GM20000 (cell line): ENCODE measurements around the gene CDSN.

ENCODE experiments used
- DNase-seq: peaks from one replicate; pipeline ENCODE4 v3.0.0; 2012; ENCODE audit warnings: low spot score
- TF ChIP-seq, protein P1 (sequence below): IDR thresholded peaks from 2 replicates; pipeline ENCODE4 v1.5.1; 2012; ENCODE audit warnings: mild to moderate bottlenecking, control low read depth; ENCODE audit errors: extremely low read depth, missing control alignments

CDSN gene

DNA sequence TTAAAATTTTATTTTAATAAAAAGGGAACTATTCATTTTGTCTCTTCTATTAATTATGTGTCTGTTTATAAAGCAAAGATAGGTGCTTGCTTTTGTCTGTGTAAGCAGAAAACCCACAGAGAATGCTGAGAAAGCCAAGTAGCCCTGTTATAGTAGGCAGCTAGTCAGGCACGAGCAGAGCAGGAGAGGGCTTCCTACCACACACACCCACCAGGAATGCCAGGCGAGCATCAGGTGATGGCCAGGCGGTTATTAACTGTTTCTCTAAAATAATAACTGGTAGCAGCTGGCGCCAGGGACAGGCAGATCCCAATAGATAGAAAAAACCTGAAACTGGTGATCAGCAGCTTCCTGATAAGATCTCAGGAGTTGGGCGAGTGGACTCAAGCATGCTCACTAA, 23.6 kb downstream of the CDSN start:
- no peak for DNase-seq
- TF ChIP-seq, protein P1, sequence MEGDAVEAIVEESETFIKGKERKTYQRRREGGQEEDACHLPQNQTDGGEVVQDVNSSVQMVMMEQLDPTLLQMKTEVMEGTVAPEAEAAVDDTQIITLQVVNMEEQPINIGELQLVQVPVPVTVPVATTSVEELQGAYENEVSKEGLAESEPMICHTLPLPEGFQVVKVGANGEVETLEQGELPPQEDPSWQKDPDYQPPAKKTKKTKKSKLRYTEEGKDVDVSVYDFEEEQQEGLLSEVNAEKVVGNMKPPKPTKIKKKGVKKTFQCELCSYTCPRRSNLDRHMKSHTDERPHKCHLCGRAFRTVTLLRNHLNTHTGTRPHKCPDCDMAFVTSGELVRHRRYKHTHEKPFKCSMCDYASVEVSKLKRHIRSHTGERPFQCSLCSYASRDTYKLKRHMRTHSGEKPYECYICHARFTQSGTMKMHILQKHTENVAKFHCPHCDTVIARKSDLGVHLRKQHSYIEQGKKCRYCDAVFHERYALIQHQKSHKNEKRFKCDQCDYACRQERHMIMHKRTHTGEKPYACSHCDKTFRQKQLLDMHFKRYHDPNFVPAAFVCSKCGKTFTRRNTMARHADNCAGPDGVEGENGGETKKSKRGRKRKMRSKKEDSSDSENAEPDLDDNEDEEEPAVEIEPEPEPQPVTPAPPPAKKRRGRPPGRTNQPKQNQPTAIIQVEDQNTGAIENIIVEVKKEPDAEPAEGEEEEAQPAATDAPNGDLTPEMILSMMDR, result no peak

DNA sequence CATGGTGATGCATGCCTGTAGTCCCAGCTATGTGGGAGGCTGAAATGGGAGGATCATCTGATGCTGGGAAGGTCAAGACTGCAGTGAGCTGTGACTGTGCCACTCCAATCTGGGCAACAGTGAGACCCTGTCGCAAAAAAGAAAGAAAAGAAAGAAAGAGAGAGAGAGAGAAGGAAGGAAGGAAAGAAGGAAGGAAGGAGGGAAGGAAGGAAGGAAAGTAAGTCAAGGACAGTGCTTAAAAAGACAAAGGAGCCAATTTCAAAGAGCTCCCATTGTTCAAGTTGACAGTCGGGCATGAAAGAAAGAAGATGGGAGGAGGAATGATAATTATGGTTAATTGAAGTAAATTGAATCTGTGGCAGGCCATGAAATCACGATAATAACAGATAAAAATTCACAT, 24.0 kb downstream of the CDSN start:
- TF ChIP-seq, protein P1, result no peak
- DNase-seq, result no peak

DNA sequence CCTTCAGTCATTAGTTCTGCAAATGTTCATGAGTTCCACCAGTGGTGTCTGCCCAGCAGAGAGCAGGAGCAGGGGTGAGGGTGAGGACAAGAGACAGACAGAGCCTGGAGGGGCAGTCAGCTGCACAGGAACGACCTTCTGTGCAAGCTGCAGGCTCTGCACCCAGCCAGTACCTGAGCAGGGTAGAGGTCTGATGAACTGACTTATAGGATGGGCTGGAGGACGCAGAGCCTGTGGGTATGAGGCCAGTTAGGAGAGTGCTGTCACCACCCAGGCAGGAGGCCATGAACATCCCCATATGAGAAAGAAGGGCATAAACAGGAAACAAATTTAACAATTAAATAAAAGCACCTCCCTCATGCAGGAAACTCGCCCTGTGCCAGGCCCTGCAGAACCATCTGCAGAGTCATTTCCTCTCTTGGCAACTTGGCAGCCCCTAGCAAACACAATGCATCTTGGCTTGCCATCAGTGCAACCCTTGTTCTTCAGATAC, 25.8 kb downstream of the CDSN start:
- TF ChIP-seq, protein P1, result no peak
- no peak for DNase-seq

DNA sequence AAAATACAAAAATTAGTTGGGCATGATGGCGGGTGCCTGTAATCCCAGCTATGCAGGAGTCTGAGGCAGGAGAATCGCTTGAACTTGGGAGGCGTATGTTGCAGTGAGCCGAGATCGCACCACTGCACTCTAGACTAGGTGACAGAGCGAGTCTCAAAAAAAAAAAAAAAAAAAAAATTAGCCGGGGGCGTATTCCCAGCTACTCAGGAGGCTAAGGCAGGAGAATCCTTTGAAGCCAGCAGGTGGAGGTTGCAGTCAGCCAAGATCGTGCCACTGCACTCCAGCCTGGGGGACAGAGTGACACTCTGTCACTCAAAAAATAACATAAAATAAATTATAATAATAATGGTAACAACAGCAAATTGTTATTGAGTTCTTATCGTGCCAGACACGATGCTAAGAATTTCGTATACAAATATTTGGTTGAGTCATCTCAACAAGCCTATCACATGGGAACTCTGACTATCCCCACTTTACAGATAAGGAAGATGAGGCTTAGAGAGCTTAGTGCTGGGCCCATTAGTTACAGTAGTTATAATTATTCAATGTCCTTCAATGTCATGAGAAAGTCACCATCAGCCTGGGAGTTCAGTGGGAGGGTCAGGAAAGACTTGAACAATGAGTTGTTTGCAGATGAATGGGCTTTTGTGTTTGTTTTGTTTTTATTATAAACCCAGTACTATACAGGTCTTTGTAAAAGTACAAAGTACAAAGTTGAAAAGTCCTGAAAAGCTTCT, 27.3 kb downstream of the CDSN start:
- no peak for DNase-seq
- TF ChIP-seq, protein P1, result no peak

DNA sequence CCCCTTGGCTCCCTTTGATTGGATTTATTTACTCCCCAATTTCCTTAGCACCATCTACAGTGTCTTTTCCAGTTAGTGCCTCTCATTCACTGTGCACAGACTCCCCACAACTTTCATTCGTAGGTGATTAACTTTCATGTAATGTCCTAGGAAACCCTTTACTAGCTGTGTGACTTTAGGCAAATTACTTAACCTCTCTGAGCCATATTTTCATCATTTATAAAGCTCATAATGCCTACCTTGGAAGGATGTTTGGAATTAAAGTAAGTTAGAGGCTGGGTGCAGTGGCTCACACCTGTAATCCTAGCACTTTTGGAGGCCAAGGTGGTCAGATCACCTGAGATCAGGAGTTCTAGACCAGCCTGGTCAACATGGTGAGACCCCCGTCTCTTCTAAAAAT, 28.0 kb downstream of the CDSN start:
- TF ChIP-seq, protein P1, result no peak
- DNase-seq, result no peak

DNA sequence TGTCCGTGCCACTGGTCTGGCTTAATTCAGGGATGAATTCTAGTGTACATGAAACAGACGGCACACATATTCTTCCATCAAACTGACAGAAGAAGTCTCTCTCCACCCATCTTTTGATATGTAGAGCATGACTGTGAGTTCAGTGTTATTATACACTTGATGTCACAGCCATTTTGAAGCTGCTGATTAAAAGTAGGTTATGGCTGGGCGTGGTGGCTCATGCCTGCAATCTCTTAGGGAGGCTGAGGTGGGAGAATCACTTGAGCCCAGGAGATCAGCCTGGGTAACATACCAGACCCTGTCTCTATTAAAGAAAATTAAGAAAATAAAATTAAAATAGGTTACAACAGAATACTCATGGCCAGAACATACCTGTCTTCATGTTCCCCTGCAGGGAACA, 28.6 kb downstream of the CDSN start:
- DNase-seq, result no peak
- TF ChIP-seq, protein P1, result no peak

DNA sequence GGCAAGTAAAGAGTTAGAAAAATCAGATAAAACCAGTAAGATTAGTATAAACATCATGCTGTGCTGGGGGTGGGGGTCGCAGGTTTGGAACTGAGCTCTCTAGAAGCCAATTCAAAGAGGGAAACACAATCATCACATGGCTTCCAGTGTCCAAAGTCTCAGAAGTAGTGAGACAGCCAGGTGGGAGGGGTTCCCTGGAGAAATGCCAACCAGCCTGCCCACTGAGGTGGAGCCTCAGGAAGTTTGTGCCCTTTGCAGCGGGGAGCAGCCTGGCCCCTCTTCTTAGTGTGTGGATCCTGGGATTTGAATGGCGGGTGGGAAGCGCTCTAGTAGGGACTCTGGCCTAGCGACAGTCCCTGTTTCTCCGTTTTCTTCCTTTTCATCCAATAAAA, 29.3 kb downstream of the CDSN start:
- no peak for DNase-seq
- TF ChIP-seq, protein P1, result no peak
